OCI-LY1 (cell line): ENCODE measurements around the gene RAE1.

Experiments used
- H2AFZ ChIP-seq: fragments of 200-600 bp; sonication (generic), shearing (Covaris generic); 2 replicates; pipeline ENCODE4 v1.6.0; 2014; ENCODE audit warnings: antibody characterized with exemption, mild to moderate bottlenecking, low read length
- H3F3A ChIP-seq: fragments of 200-600 bp; sonication (generic), shearing (Covaris generic); 2 replicates; pipeline ENCODE4 v1.6.0; 2014; ENCODE audit warnings: mild to moderate bottlenecking, antibody characterized with exemption, low read length, moderate library complexity; ENCODE audit not compliant: insufficient read depth
- H3K27ac ChIP-seq: fragments of 200-600 bp; sonication (generic); 2 replicates; pipeline ENCODE4 v1.5.1; 2014; ENCODE audit warnings: low read length, mixed run types, mild to moderate bottlenecking, low read depth; ENCODE audit not compliant: poor library complexity, severe bottlenecking
- H3K27me3 ChIP-seq: fragments of 200-600 bp; sonication (generic); 2 replicates; pipeline ENCODE4 v1.6.0; 2014; ENCODE audit warnings: antibody characterized with exemption, mild to moderate bottlenecking, low read length, moderate library complexity; ENCODE audit not compliant: insufficient read depth
- H3K36me3 ChIP-seq: fragments of 200-600 bp; sonication (generic); 2 replicates; pipeline ENCODE4 v1.6.1; 2014; ENCODE audit warnings: mild to moderate bottlenecking, antibody characterized with exemption, low read length, moderate library complexity, mixed read lengths; ENCODE audit not compliant: insufficient read depth
- H3K4me1 ChIP-seq: fragments of 200-600 bp; sonication (generic); 2 replicates; pipeline ENCODE4 v1.5.1; 2014; ENCODE audit warnings: mild to moderate bottlenecking, low read length, moderate library complexity; ENCODE audit not compliant: insufficient read depth, severe bottlenecking
- H3K4me2 ChIP-seq: fragments of 200-600 bp; sonication (generic), shearing (Covaris generic); 2 replicates; pipeline ENCODE4 v1.6.1; 2014; ENCODE audit warnings: low read length
- H3K4me3 ChIP-seq: fragments of 200-600 bp; sonication (generic); 2 replicates; pipeline ENCODE4 v1.5.1; 2014; ENCODE audit warnings: low read length, low read depth, mild to moderate bottlenecking, mixed read lengths; ENCODE audit not compliant: poor library complexity, severe bottlenecking
- H3K79me2 ChIP-seq: fragments of 200-600 bp; shearing (Covaris generic); 2 replicates; pipeline ENCODE4 v1.6.1; 2016; ENCODE audit warnings: mixed run types, low read length, mixed read lengths; ENCODE audit not compliant: insufficient read depth
- H3K9ac ChIP-seq: fragments of 200-600 bp; sonication (generic), shearing (Covaris generic); 2 replicates; pipeline ENCODE4 v1.6.1; 2014; ENCODE audit warnings: mild to moderate bottlenecking, low read length, mixed read lengths
- H3K9me2 ChIP-seq: fragments of 200-600 bp; sonication (generic), shearing (Covaris generic); 2 replicates; pipeline ENCODE4 v1.6.1; 2014; ENCODE audit warnings: low read depth, mild to moderate bottlenecking, low read length, mixed read lengths
- H3K9me3 ChIP-seq: fragments of 200-600 bp; shearing (Covaris generic); 2 replicates; pipeline ENCODE4 v1.6.1; 2014; ENCODE audit warnings: low read length, mixed read lengths
- H4K20me1 ChIP-seq: fragments of 200-600 bp; sonication (generic), shearing (Covaris generic); 2 replicates; pipeline ENCODE4 v1.6.0; 2016; ENCODE audit warnings: mild to moderate bottlenecking, low read length; ENCODE audit not compliant: insufficient read depth
- CTCF ChIP-seq: fragments of 200-600 bp; sonication (generic), shearing (Covaris generic); IDR thresholded peaks from 2 replicates; pipeline ENCODE4 v1.5.1; 2017; ENCODE audit warnings: mild to moderate bottlenecking, antibody characterized with exemption, low read length, moderate library complexity, mixed read lengths
- EZH2 ChIP-seq: fragments of 200-600 bp; sonication (generic), shearing (Covaris generic); IDR thresholded peaks from 2 replicates; pipeline ENCODE4 v1.8.0; 2017; ENCODE audit warnings: borderline replicate concordance, mixed run types, mild to moderate bottlenecking, antibody characterized with exemption, low read length, moderate library complexity, mixed read lengths

RAE1 gene

GRCh38 chr20:57335392-57335791 is 15.7 kb upstream of the RAE1 start:
- Histone ChIP-seq H3K9ac (no peak overlapping the region), H3K9me3 (no peaks in the 10 kb centered on the region)

DNA sequence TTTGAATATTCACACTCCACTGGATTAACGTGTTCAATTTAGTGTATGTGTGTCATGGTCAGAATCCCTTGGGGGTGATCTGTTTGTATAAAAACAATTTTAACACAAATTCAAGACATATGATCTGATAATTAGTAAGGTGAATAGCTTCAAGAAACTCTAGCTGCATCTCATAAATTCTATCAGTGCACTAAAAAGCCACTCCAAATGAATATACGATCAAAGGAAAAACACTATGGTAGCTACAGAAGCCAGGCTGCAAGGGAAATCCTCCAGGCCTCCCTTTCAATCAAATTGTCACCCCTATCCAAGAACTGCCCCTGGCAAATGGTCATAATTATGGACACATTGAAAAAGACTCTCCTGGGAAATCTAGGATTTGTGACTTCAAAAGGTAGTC is 9.4 kb upstream of the RAE1 start:
- H2AFZ ChIP-seq = no peak overlapping the region
- no peaks in the 10 kb centered on the region for H3K36me3 ChIP-seq
- no peaks in the 10 kb centered on the region; the same call in 1 of the 2 replicates for H3F3A ChIP-seq
- no peaks in the 10 kb centered on the region for H3K79me2 ChIP-seq
- no peaks in the 10 kb centered on the region for H3K4me1 ChIP-seq
- H3K4me2 ChIP-seq = no peak overlapping the region
- no peaks in the 10 kb centered on the region for H3K9me3 ChIP-seq
- no peaks in the 10 kb centered on the region for H3K27me3 ChIP-seq
- TF ChIP-seq CTCF = no peak
- no peak for TF ChIP-seq EZH2
- H3K9me2 ChIP-seq = no peaks in the 10 kb centered on the region
- H3K4me3 ChIP-seq = no peak overlapping the region
- H3K9ac ChIP-seq = no peak overlapping the region
- no peak overlapping the region for H3K27ac ChIP-seq
- H4K20me1 ChIP-seq = no peaks in the 10 kb centered on the region

More at GRCh38 chr20:57335392-57335791, 15.7 kb upstream of the RAE1 start:
- TF ChIP-seq EZH2 = no peak
- TF ChIP-seq CTCF = peak; percentile 50
- Histone ChIP-seq H3K36me3 (no peaks in the 10 kb centered on the region), H4K20me1 (no peaks in the 10 kb centered on the region), H3K4me1 (peaks cover 22% of the 10 kb centered on the region), H2AFZ (no peak overlapping the region), H3K9me2 (no peaks in the 10 kb centered on the region), H3K27ac (no peak overlapping the region), H3K79me2 (no peaks in the 10 kb centered on the region), H3K4me3 (no peak overlapping the region), H3F3A (no peaks in the 10 kb centered on the region; the same call in 1 of the 2 replicates), H3K4me2 (no peak overlapping the region), H3K27me3 (no peaks in the 10 kb centered on the region)

DNA sequence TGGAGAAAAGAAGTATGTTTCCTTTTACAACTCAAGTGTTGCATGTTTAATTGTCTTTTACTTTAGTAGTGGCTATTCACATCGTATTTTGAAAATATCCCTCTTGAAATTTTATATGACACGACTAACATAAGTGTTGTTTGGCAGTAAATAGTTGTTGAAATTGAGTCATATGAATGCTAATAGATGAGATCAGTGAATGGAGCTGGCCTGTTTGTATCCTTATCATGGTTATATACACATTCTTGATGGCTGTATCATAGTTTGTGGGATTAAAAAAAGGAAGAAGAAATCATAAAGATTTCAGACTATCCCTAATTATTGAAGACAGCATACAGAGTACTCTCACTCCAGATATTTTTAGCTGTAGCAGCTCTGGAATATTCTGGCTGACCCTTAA is 8.2 kb upstream of the RAE1 start:
- no peaks in the 10 kb centered on the region for H4K20me1 ChIP-seq
- no peaks in the 10 kb centered on the region for H3K79me2 ChIP-seq
- no peaks in the 10 kb centered on the region for H3K4me1 ChIP-seq
- TF ChIP-seq CTCF (no peak), EZH2 (no peak)
- H3K9ac ChIP-seq = no peak overlapping the region
- H3K4me2 ChIP-seq = no peak overlapping the region
- no peaks in the 10 kb centered on the region for H3K36me3 ChIP-seq
- H3K9me2 ChIP-seq = no peaks in the 10 kb centered on the region
- H3F3A ChIP-seq = no peaks in the 10 kb centered on the region
- no peak overlapping the region for H3K27ac ChIP-seq
- H2AFZ ChIP-seq = no peak overlapping the region
- H3K9me3 ChIP-seq = no peaks in the 10 kb centered on the region
- no peaks in the 10 kb centered on the region for H3K27me3 ChIP-seq
- no peak overlapping the region for H3K4me3 ChIP-seq
